Keratinocyte (primary cell): ENCODE results near the gene PNLIPRP3.

Experiments
- CTCF ChIP-seq, 3 experiments: IDR thresholded peaks in 1 of 3; conservative IDR thresholded peaks in 1 of 3; optimal IDR thresholded peaks in 1 of 3; 2 replicates in 2 of 3; 3 replicates in 1 of 3; pipeline versions ENCODE3 to v1.5.1; 2011; ENCODE audit warnings: low read length in 3 of 3, mild to moderate bottlenecking in 3 of 3, moderate library complexity in 2 of 3, control low read depth in 1 of 3, inconsistent platforms in 1 of 3; ENCODE audit not compliant: insufficient read depth in 2 of 3; ENCODE audit errors: extremely low read depth in 1 of 3
- EZH2 ChIP-seq: IDR thresholded peaks from one replicate; pipeline ENCODE4 v1.6.1; 2012; ENCODE audit warnings: inconsistent platforms, mild to moderate bottlenecking, low read length, moderate library complexity

GRCh38 chr10:116398224-116398623 lies 29.4 kb upstream of the PNLIPRP3 start:
- TF ChIP-seq CTCF (optimal IDR thresholded peaks at IDR 0.05 in 1 of 3, IDR thresholded peaks at IDR 0.05 in 1 of 3, conservative IDR thresholded peaks at IDR 0.05 in 1 of 3; ENCODE audit: extremely low read depth in 1 of 3, insufficient read depth in 2 of 3, low read length in 3 of 3), result no peak
- TF ChIP-seq EZH2, result no peak
